ENCODE results near the gene CAB39. TPM values are rescaled to one million over a fixed set of nuclear protein-coding genes. Genes with fewer than 3 reads are reported as not detected.

CAB39 gene
- total RNA-seq, 1 experiment from 2014 or later = 39.9 TPM

DNA sequence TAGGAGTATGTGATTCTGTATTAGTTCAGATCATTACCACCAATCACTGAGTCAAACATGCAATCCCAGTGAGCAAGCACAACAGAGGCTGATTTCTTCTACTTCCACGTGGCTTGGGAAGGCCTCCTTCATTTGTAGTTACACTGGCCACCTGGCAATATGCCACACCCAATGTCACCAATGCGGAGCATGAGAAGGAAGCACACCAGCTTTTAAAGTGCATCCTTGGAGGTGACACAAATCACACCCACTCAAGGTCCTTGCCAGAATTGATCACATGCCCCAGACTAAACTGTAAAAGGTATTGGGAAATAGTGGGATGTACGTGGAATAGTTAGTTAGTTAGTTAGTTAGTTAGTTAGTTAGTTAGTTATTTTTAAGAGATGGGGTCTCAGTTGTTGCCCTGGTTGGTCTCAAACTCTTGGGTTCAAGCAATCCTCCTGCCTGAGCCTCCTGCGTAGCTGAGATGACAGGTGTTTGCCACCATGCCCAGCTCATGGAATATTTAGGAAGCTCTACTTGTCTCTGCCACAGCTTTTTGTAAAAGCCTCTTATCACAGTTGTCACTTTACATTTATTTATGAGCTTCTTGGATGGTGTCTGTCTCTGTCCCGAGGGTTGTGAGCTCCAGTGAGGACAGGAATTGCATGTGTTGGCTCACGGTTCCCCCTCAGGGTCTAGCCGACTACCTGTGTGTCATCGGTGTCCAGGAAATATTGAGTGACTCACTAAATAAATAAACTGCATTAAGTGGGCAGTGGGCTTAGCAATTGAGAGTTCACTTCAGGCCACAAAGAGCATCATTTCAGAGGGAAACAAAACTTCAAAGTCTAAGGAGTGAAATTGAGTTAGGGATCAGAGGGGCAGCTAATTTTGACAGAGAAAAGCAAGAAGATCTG lies 28.1 kb upstream of the CAB39 start:
- Histone ChIP-seq H3K27ac (ENCODE audit: low read length) (peak overlapping the region; percentile 56), H3K9me3 (ENCODE audit: control insufficient read depth, insufficient read depth, low read depth, low read length) (no peaks in the 10 kb centered on the region), H3K4me3 (ENCODE audit: low read depth in 2 of 2, low read length in 2 of 2) (no peak overlapping the region), H3K27me3 (ENCODE audit: control insufficient read depth, insufficient read depth, low read length) (no peaks in the 10 kb centered on the region), H3K4me1 (ENCODE audit: control insufficient read depth, insufficient read depth, low read length) (peaks cover 21% of the 10 kb centered on the region), H3K36me3 (ENCODE audit: control insufficient read depth, insufficient read depth, low read length) (no peaks in the 10 kb centered on the region)
- CTCF ChIA-PET = no interaction called here
- in situ Hi-C loops (cut with HindIII; ENCODE audit: low pct_unique_long_range_greater_than_20kb, low sequenced_read_pairs) = no loop called here
- peak; percentile 64 for DNase-seq (ENCODE audit: low read depth, low spot score)
- TF ChIP-seq, protein P1, sequence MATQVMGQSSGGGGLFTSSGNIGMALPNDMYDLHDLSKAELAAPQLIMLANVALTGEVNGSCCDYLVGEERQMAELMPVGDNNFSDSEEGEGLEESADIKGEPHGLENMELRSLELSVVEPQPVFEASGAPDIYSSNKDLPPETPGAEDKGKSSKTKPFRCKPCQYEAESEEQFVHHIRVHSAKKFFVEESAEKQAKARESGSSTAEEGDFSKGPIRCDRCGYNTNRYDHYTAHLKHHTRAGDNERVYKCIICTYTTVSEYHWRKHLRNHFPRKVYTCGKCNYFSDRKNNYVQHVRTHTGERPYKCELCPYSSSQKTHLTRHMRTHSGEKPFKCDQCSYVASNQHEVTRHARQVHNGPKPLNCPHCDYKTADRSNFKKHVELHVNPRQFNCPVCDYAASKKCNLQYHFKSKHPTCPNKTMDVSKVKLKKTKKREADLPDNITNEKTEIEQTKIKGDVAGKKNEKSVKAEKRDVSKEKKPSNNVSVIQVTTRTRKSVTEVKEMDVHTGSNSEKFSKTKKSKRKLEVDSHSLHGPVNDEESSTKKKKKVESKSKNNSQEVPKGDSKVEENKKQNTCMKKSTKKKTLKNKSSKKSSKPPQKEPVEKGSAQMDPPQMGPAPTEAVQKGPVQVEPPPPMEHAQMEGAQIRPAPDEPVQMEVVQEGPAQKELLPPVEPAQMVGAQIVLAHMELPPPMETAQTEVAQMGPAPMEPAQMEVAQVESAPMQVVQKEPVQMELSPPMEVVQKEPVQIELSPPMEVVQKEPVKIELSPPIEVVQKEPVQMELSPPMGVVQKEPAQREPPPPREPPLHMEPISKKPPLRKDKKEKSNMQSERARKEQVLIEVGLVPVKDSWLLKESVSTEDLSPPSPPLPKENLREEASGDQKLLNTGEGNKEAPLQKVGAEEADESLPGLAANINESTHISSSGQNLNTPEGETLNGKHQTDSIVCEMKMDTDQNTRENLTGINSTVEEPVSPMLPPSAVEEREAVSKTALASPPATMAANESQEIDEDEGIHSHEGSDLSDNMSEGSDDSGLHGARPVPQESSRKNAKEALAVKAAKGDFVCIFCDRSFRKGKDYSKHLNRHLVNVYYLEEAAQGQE (IDR thresholded peaks at IDR 0.05; ENCODE audit: insufficient read depth in 1 of 2, low read depth in 2 of 2, low read length in 1 of 2) = no peak
- TF ChIP-seq TCF7L2 (IDR thresholded peaks at IDR 0.05; ENCODE audit: low read depth, low read length) (no peak), POLR2AphosphoS5 (IDR thresholded peaks at IDR 0.05; ENCODE audit: low read depth, low read length) (no peak), SIN3A (IDR thresholded peaks at IDR 0.05; ENCODE audit: borderline replicate concordance, insufficient read depth, low read depth, low read length) (no peak)
- TF ChIP-seq, protein P2, sequence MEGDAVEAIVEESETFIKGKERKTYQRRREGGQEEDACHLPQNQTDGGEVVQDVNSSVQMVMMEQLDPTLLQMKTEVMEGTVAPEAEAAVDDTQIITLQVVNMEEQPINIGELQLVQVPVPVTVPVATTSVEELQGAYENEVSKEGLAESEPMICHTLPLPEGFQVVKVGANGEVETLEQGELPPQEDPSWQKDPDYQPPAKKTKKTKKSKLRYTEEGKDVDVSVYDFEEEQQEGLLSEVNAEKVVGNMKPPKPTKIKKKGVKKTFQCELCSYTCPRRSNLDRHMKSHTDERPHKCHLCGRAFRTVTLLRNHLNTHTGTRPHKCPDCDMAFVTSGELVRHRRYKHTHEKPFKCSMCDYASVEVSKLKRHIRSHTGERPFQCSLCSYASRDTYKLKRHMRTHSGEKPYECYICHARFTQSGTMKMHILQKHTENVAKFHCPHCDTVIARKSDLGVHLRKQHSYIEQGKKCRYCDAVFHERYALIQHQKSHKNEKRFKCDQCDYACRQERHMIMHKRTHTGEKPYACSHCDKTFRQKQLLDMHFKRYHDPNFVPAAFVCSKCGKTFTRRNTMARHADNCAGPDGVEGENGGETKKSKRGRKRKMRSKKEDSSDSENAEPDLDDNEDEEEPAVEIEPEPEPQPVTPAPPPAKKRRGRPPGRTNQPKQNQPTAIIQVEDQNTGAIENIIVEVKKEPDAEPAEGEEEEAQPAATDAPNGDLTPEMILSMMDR (IDR thresholded peaks at IDR 0.05) = no peak
- peak; percentile 83 for ATAC-seq
- POLR2A ChIA-PET = interaction anchor here (0.6 kb wide), 1 partner anchor 32 kb away, joined by 15 read pairs; no protein-coding TSS in a partner anchor
- BruUV-seq (replicated peaks) = no TSS peak
- intact Hi-C loops (cut with micrococcal nuclease; ENCODE audit: unreplicated experiment) = no loop called here

DNA sequence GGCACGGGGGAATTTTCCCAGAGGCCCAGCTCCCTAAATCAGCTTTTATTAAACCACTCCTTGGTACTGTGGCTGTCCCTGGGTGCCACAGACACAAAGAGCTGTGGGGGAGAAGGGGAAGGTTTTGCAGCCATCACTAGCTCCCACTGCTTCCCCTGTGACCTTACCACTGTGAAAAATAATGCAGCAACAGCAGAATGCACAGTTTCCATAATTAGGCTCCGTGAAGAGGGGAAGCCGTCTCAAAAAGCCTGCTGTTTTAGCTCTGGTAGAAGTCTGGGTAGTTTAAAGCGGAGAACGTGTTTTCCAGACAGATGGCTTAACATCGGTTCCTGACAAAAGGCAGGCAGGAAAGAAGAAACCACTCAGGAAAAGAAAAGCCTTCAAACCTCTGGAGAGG lies 27.5 kb upstream of the CAB39 start:
- intact Hi-C loops (cut with micrococcal nuclease; ENCODE audit: unreplicated experiment) = no loop called here
- H3K4me1 ChIP-seq (ENCODE audit: control insufficient read depth, insufficient read depth, low read length) = peaks cover 21% of the 10 kb centered on the region

More for the DNA sequence above, 27.5 kb upstream of the CAB39 start:
- ChIA-PET CTCF (no interaction called here), POLR2A (no interaction called here)
- in situ Hi-C loops (cut with HindIII; ENCODE audit: low pct_unique_long_range_greater_than_20kb, low sequenced_read_pairs) = no loop called here
- Histone ChIP-seq H3K27ac (ENCODE audit: low read length) (peak overlapping the region; percentile 56), H3K9me3 (ENCODE audit: control insufficient read depth, insufficient read depth, low read depth, low read length) (no peaks in the 10 kb centered on the region), H3K36me3 (ENCODE audit: control insufficient read depth, insufficient read depth, low read length) (no peaks in the 10 kb centered on the region), H3K4me3 (ENCODE audit: low read depth in 2 of 2, low read length in 2 of 2) (peak overlapping the region in 1 of 2 experiments; percentile 13; a peak in 1 of 4 replicates), H3K27me3 (ENCODE audit: control insufficient read depth, insufficient read depth, low read length) (no peaks in the 10 kb centered on the region)
- ATAC-seq (peak; percentile 42), DNase-seq (ENCODE audit: low read depth, low spot score) (no peak)
- TF ChIP-seq, protein P1 (IDR thresholded peaks at IDR 0.05; ENCODE audit: insufficient read depth in 1 of 2, low read depth in 2 of 2, low read length in 1 of 2) = no peak
- TF ChIP-seq SIN3A (IDR thresholded peaks at IDR 0.05; ENCODE audit: borderline replicate concordance, insufficient read depth, low read depth, low read length) = no peak
- TF ChIP-seq, protein P2 (IDR thresholded peaks at IDR 0.05) = no peak
- no peak for TF ChIP-seq POLR2AphosphoS5 (IDR thresholded peaks at IDR 0.05; ENCODE audit: low read depth, low read length)
- no peak for TF ChIP-seq TCF7L2 (IDR thresholded peaks at IDR 0.05; ENCODE audit: low read depth, low read length)
- no TSS peak for BruUV-seq (replicated peaks)
